GM18526 (cell line): ENCODE measurements around the gene ST8SIA1.

ENCODE experiments used
- POLR2A ChIP-seq: IDR thresholded peaks from 3 replicates; pipeline ENCODE4 v1.6.1; 2011; ENCODE audit not compliant: insufficient read length; ENCODE audit errors: extremely low read depth

Gene ST8SIA1

GRCh38 chr12:22335794-22336166 is 1.3 kb upstream of the ST8SIA1 start:
- no peak for TF ChIP-seq POLR2A

DNA sequence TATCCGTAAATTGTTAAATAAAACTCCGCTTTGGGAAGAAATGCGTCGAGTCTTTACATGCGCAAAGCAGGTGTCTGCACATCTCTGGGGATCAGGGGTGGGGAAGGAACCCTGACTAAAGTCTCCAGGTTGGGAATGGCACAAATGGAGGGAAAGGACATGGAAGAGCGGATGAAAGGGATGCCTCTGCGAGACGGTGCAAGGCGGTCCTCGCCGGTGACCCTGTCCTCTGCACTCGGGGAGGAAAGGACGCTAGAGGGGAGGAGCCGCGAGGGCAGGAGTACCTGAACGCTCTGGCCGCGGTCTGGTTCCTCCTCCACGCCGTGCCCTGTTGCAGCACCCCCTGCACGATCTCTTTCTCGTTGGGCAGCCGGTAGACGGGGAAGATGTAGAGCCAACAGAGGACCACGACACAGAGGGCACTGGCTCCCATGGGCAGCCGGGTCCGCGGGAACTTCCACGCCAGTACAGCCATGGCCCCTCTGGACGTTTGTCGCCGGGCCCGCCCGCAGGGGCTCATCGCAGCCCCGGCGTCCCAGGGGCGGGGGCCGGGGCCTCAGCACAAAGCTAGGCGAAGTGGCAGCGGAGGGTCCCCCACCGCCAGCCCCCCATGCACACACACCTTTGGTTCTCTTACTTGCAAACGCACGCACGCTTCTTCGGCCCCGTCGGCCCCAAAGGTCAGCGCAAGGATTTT is 646 bp downstream of the ST8SIA1 start:
- TF ChIP-seq POLR2A, result no peak

GRCh38 chr12:22333186-22333712 is 1.3 kb downstream of the ST8SIA1 start:
- TF ChIP-seq POLR2A, result no peak

DNA sequence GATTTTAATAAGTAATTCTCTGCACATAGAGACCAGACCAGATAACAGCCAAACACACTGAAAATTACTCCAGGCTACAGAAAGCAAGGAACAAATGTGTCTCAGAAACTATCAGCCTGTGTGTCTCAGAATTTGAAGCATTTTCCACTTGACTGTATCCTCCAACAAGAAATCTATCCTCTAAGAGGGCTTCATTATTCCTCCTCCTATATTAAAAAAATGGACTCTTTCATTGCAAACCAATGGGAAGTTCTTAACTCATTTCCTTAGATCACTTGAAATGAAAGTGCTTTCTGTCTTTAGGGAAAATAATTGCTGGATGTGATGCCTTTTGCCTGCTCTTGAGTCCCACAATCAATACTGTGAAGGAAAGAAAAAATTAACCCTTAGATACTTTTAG is 2.3 kb downstream of the ST8SIA1 start:
- TF ChIP-seq POLR2A, result no peak

DNA sequence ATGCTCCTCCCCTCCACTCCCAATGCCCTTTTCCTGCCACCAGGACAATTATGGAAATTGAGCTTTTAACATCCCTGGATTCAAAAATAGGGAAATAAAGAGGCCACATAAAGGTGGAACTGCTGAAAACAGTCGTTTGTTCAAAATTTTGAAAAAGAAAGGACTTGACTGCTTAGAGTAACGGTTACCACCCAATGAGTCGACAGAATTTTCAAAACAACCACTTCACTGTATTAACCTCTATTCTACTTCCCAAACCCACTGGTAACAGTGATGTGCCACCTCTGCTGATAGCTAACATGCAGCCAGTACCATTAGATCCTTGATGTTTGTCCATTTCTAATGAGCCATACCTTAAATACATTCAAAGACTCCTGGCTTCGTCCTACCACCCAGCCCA is 4.9 kb downstream of the ST8SIA1 start:
- no peak for TF ChIP-seq POLR2A

GRCh38 chr12:22325218-22325617 is 9.3 kb downstream of the ST8SIA1 start:
- no peak for TF ChIP-seq POLR2A

GRCh38 chr12:22322091-22322490 is 12.4 kb downstream of the ST8SIA1 start:
- TF ChIP-seq POLR2A, result no peak

DNA sequence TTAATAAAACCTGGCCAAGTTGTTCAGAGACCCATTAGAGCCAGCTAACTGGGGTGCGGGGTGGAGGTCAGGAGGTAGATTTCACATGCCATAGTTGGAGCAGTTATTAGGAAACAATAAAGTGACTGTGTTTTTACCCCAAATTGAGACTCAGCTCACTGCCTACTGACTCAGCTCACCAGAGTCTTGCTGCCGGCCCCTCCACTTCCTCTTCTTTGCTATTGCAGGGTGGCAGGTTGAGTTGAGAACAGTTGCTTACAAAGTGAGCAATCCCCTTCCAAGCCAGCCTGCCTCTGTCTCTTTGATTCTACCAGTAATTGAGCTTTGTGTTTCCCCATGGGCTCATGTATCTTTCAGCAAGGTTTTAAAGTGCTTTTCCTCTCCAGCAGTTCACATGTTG is 12.9 kb downstream of the ST8SIA1 start:
- no peak for TF ChIP-seq POLR2A

DNA sequence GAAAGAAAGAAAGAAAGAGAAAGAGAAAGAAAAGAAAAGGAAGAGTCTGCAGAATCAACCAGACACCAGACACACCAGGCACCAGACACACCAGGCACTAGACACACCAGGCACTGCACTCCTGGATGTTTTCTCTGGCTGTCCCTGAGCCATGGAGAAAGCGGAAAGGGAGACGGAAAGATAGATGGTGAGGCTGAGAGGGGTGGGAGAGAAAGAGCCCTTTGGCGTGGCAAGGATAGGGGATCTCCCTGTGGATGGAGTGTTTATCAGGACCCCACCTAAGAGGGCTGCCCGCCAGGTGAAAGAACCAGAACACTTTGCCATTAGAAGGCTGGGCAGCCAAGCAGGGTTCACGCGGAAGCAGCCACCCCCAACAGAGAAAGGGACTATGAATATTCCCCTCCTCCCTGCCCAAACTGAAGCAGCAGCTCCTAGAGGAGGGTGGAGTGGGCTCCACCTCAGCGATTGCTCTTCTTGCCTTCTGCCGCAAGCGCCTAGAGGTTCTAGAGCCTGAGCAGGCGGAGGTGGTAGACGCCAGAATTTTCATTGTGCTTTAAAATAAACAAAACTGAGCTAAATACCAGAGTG is 13.4 kb downstream of the ST8SIA1 start:
- TF ChIP-seq POLR2A, result no peak

GRCh38 chr12:22318108-22318737 is 16.3 kb downstream of the ST8SIA1 start:
- no peak for TF ChIP-seq POLR2A

GRCh38 chr12:22313963-22314330 is 20.6 kb downstream of the ST8SIA1 start:
- TF ChIP-seq POLR2A, result no peak

DNA sequence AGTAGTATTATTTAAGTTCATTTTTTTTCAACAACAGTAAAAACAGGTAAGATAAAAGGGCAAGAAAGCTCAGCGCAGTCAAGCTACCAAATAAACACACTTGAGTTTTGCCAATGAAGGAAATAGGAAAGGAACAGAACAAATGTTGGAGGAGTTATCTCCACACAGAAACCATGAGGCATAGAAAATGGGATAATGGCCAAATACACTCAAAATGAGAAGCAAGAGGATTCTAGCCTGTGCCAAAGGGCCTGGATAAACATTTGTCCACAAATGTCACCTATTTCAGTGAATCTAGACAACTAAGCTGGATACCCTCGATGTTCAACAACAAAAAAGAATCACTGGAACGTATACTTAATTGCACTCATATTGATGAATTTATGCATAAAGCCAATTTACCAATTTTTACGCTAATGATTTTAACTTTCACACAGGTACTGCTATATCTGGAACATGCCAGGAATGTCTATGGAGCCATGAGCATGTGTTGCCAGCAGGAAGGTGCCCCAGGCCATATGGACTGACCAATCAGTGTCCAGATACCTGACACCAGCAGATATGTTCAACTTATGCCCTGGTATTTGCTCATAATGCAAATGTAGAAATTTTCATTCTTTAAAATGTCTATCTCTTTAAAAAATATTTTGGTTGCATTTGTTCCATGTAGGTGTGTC is 21.1 kb downstream of the ST8SIA1 start:
- no peak for TF ChIP-seq POLR2A

- TF ChIP-seq POLR2A, result no peak
Measured at GRCh38 chr12:22312336-22312735, 22.2 kb downstream of the ST8SIA1 start.

DNA sequence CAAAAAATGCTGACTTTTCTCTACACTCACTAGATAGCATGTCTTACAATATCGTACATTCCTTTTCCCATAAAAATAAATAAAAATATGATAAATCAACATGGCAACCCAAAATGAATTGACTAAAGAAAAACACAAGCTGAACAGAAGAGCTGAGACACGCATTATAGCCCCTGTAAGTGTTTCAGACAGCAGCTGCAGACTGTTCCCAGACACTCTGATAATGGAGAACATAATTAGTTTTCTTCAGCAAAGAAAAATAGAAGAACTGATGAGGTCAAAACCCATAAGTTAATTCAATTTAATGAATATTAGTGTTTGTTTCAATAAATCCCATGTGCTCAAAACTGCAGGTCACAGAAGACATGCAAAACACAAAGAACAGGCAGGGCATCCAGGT is 23.8 kb downstream of the ST8SIA1 start:
- TF ChIP-seq POLR2A, result no peak

DNA sequence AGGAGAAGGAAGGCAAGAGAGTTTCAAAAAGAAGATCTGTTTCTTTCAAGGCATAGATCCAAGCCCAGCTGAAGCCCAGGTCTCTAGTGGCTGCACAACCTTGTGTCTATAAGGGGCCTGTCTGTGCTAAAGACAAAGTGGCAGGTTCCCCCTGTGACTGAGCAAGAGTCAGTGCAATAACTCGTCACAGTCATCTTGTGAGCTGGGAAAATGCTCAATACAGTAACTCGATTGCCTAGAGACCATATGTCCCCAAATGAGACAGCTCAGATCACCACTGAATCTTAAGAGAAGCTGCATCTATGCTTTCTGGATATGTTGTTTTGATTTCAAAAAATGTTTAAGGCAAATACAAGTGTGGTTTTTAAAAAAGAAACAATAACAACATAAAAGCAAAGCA is 24.2 kb downstream of the ST8SIA1 start:
- no peak for TF ChIP-seq POLR2A

DNA sequence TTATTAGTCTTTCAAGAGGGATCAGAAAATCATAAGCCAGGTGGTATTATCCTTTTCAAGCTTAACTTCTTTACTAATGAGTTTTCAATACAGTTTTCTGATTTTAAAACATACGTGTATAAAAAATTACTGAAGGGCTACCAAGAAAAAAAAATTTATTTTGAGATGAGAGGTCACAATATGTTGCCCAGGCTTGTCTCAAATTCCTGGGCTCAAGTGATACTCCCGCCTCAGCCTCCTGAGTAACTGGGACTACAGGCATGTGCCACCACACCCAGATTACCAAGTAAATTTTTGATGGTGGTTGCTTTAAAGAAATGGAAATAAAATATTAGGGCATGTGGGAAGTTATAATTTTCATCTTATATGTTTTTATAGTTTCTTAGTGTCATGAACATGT is 26.7 kb downstream of the ST8SIA1 start:
- no peak for TF ChIP-seq POLR2A
